ENCODE data around the gene CDK17.

The CDK17 gene

GRCh38 chr12:96338852-96339471 lies 61.3 kb downstream of the CDK17 start:
- Histone ChIP-seq H3K9ac (ENCODE audit: insufficient read length, low read depth) (no peak overlapping the region), H3K9me3 (ENCODE audit: insufficient read depth, low read length) (peaks cover 22% of the 10 kb centered on the region), H3K4me1 (ENCODE audit: insufficient read depth, insufficient read length) (no peaks in the 10 kb centered on the region), H3K4me3 (ENCODE audit: insufficient read length, low read depth) (no peak overlapping the region), H3K36me3 (ENCODE audit: insufficient read depth, insufficient read length, low read length) (peaks cover 1% of the 10 kb centered on the region), H3K27me3 (ENCODE audit: insufficient read depth, insufficient read length) (no peaks in the 10 kb centered on the region)
- DNase-seq (ENCODE audit: low read depth, low spot score): no peak
- TF ChIP-seq ZNF274 (IDR thresholded peaks at IDR 0.05; ENCODE audit: low read depth, low read length): no peak
- no peak for TF ChIP-seq YY1 (IDR thresholded peaks at IDR 0.05; ENCODE audit: insufficient read depth, insufficient read length)
- TF ChIP-seq SUZ12 (IDR thresholded peaks at IDR 0.05; ENCODE audit: extremely low read depth, insufficient read depth, insufficient read length): no peak

- H3K9ac ChIP-seq (ENCODE audit: insufficient read length, low read depth): no peak overlapping the region
- no peak overlapping the region for H3K4me3 ChIP-seq (ENCODE audit: insufficient read length, low read depth)
- no peaks in the 10 kb centered on the region for H3K4me1 ChIP-seq (ENCODE audit: insufficient read depth, insufficient read length)
- no peak for DNase-seq (ENCODE audit: low read depth, low spot score)
- peaks cover 19% of the 10 kb centered on the region for H3K9me3 ChIP-seq (ENCODE audit: insufficient read depth, low read length)
- no peaks in the 10 kb centered on the region for H3K27me3 ChIP-seq (ENCODE audit: insufficient read depth, insufficient read length)
- peaks cover 5% of the 10 kb centered on the region for H3K36me3 ChIP-seq (ENCODE audit: insufficient read depth, insufficient read length, low read length)
- TF ChIP-seq ZNF274 (IDR thresholded peaks at IDR 0.05; ENCODE audit: low read depth, low read length) (no peak), YY1 (IDR thresholded peaks at IDR 0.05; ENCODE audit: insufficient read depth, insufficient read length) (no peak), SUZ12 (IDR thresholded peaks at IDR 0.05; ENCODE audit: extremely low read depth, insufficient read depth, insufficient read length) (no peak)
These were observed 62.3 kb downstream of the CDK17 start for GRCh38 chr12:96337953-96338352.

- Histone ChIP-seq H3K36me3 (ENCODE audit: insufficient read depth, insufficient read length, low read length) (peaks cover 5% of the 10 kb centered on the region), H3K27me3 (ENCODE audit: insufficient read depth, insufficient read length) (no peaks in the 10 kb centered on the region), H3K4me1 (ENCODE audit: insufficient read depth, insufficient read length) (no peaks in the 10 kb centered on the region), H3K4me3 (ENCODE audit: insufficient read length, low read depth) (no peak overlapping the region), H3K9ac (ENCODE audit: insufficient read length, low read depth) (no peak overlapping the region), H3K9me3 (ENCODE audit: insufficient read depth, low read length) (peaks cover 19% of the 10 kb centered on the region)
- no peak for DNase-seq (ENCODE audit: low read depth, low spot score)
- TF ChIP-seq YY1 (IDR thresholded peaks at IDR 0.05; ENCODE audit: insufficient read depth, insufficient read length): no peak
- TF ChIP-seq SUZ12 (IDR thresholded peaks at IDR 0.05; ENCODE audit: extremely low read depth, insufficient read depth, insufficient read length): no peak
- TF ChIP-seq ZNF274 (IDR thresholded peaks at IDR 0.05; ENCODE audit: low read depth, low read length): no peak
These were observed 63.8 kb downstream of the CDK17 start for GRCh38 chr12:96336489-96336888.

- H3K4me3 ChIP-seq (ENCODE audit: insufficient read length, low read depth): no peak overlapping the region
- no peak overlapping the region for H3K9ac ChIP-seq (ENCODE audit: insufficient read length, low read depth)
- no peak for DNase-seq (ENCODE audit: low read depth, low spot score)
- peaks cover 9% of the 10 kb centered on the region for H3K36me3 ChIP-seq (ENCODE audit: insufficient read depth, insufficient read length, low read length)
- TF ChIP-seq YY1 (IDR thresholded peaks at IDR 0.05; ENCODE audit: insufficient read depth, insufficient read length) (no peak), SUZ12 (IDR thresholded peaks at IDR 0.05; ENCODE audit: extremely low read depth, insufficient read depth, insufficient read length) (no peak), ZNF274 (IDR thresholded peaks at IDR 0.05; ENCODE audit: low read depth, low read length) (no peak)
- no peaks in the 10 kb centered on the region for H3K4me1 ChIP-seq (ENCODE audit: insufficient read depth, insufficient read length)
- peaks cover 19% of the 10 kb centered on the region for H3K9me3 ChIP-seq (ENCODE audit: insufficient read depth, low read length)
- H3K27me3 ChIP-seq (ENCODE audit: insufficient read depth, insufficient read length): no peaks in the 10 kb centered on the region
These were observed 65.0 kb downstream of the CDK17 start for GRCh38 chr12:96335270-96335669.

- no peak overlapping the region for H3K9ac ChIP-seq (ENCODE audit: insufficient read length, low read depth)
- H3K4me3 ChIP-seq (ENCODE audit: insufficient read length, low read depth): no peak overlapping the region
- no peak for DNase-seq (ENCODE audit: low read depth, low spot score)
- H3K36me3 ChIP-seq (ENCODE audit: insufficient read depth, insufficient read length, low read length): peaks cover 9% of the 10 kb centered on the region
- peaks cover 19% of the 10 kb centered on the region for H3K9me3 ChIP-seq (ENCODE audit: insufficient read depth, low read length)
- TF ChIP-seq SUZ12 (IDR thresholded peaks at IDR 0.05; ENCODE audit: extremely low read depth, insufficient read depth, insufficient read length) (no peak), ZNF274 (IDR thresholded peaks at IDR 0.05; ENCODE audit: low read depth, low read length) (no peak), YY1 (IDR thresholded peaks at IDR 0.05; ENCODE audit: insufficient read depth, insufficient read length) (no peak)
- H3K27me3 ChIP-seq (ENCODE audit: insufficient read depth, insufficient read length): no peaks in the 10 kb centered on the region
- no peaks in the 10 kb centered on the region for H3K4me1 ChIP-seq (ENCODE audit: insufficient read depth, insufficient read length)
These were observed 65.7 kb downstream of the CDK17 start for GRCh38 chr12:96334502-96334901.

GRCh38 chr12:96329545-96329944 lies 70.7 kb downstream of the CDK17 start:
- Histone ChIP-seq H3K4me1 (ENCODE audit: insufficient read depth, insufficient read length) (no peaks in the 10 kb centered on the region), H3K36me3 (ENCODE audit: insufficient read depth, insufficient read length, low read length) (peaks cover 9% of the 10 kb centered on the region), H3K9ac (ENCODE audit: insufficient read length, low read depth) (no peak overlapping the region), H3K9me3 (ENCODE audit: insufficient read depth, low read length) (no peaks in the 10 kb centered on the region), H3K27me3 (ENCODE audit: insufficient read depth, insufficient read length) (no peaks in the 10 kb centered on the region), H3K4me3 (ENCODE audit: insufficient read length, low read depth) (no peak overlapping the region)
- TF ChIP-seq YY1 (IDR thresholded peaks at IDR 0.05; ENCODE audit: insufficient read depth, insufficient read length) (no peak), SUZ12 (IDR thresholded peaks at IDR 0.05; ENCODE audit: extremely low read depth, insufficient read depth, insufficient read length) (no peak), ZNF274 (IDR thresholded peaks at IDR 0.05; ENCODE audit: low read depth, low read length) (no peak)
- no peak for DNase-seq (ENCODE audit: low read depth, low spot score)

GRCh38 chr12:96329018-96329417 lies 71.2 kb downstream of the CDK17 start:
- Histone ChIP-seq H3K4me1 (ENCODE audit: insufficient read depth, insufficient read length) (no peaks in the 10 kb centered on the region), H3K27me3 (ENCODE audit: insufficient read depth, insufficient read length) (no peaks in the 10 kb centered on the region), H3K4me3 (ENCODE audit: insufficient read length, low read depth) (no peak overlapping the region), H3K9me3 (ENCODE audit: insufficient read depth, low read length) (no peaks in the 10 kb centered on the region), H3K36me3 (ENCODE audit: insufficient read depth, insufficient read length, low read length) (peaks cover 9% of the 10 kb centered on the region), H3K9ac (ENCODE audit: insufficient read length, low read depth) (no peak overlapping the region)
- TF ChIP-seq ZNF274 (IDR thresholded peaks at IDR 0.05; ENCODE audit: low read depth, low read length) (no peak), SUZ12 (IDR thresholded peaks at IDR 0.05; ENCODE audit: extremely low read depth, insufficient read depth, insufficient read length) (no peak), YY1 (IDR thresholded peaks at IDR 0.05; ENCODE audit: insufficient read depth, insufficient read length) (no peak)
- DNase-seq (ENCODE audit: low read depth, low spot score): no peak

All from NT2/D1 (cell line).